Sigmoid colon (tissue), 3 donors: Measurements from ENCODE around the gene PAX2.

Experiments used
- CTCF ChIP-seq, 4 experiments: fragments of 450-650 bp in 3 of 4; fragments of 200-600 bp in 1 of 4; IDR thresholded peaks; one replicate each; pipeline ENCODE4 v1.5.1; 2016 to 2019; ENCODE audit warnings: antibody characterized with exemption in 4 of 4, mild to moderate bottlenecking in 3 of 4, moderate library complexity in 2 of 4
- POLR2A ChIP-seq, 2 donors: fragments of 450-650 bp; IDR thresholded peaks; one replicate each; pipeline ENCODE4 v1.6.1; 2016; ENCODE audit warnings: antibody characterized with exemption in 2 of 2, mild to moderate bottlenecking in 2 of 2, moderate library complexity in 2 of 2

GRCh38 chr10:100759331-100759730 is 13.9 kb downstream of the PAX2 start:
- TF ChIP-seq CTCF (IDR thresholded peaks at IDR 0.05) (no peak), POLR2A (IDR thresholded peaks at IDR 0.05) (no peak)
